ENCODE measurements around the gene VSTM2L. TPM values are rescaled to one million over a fixed set of nuclear protein-coding genes. Genes with fewer than 3 reads are reported as not detected.

The VSTM2L gene
- polyA plus RNA-seq, 1 of the 3 experiments (the other 2 are of a cell fraction), result 5.1 TPM

GRCh38 chr20:37936451-37936850 is 33.5 kb downstream of the VSTM2L start:
- 77% methylated on average over 8 of the region's 8 CpGs for WGBS (ENCODE audit: low lambda C conversion rate)
- H4K20me1 ChIP-seq (ENCODE audit: insufficient read depth), result no peaks in the 10 kb centered on the region
- POLR2A ChIA-PET, result no interaction called here

More at GRCh38 chr20:37936451-37936850, 33.5 kb downstream of the VSTM2L start:
- H3K27me3 ChIP-seq (ENCODE audit: insufficient read depth), result no peaks in the 10 kb centered on the region
- no peaks in the 10 kb centered on the region for H3F3A ChIP-seq (replicated peaks; ENCODE audit: insufficient read depth)
- H3K4me1 ChIP-seq (ENCODE audit: control insufficient read depth in 1 of 2, insufficient read depth in 2 of 2, low read depth in 1 of 2, low read length in 1 of 2), result peaks cover 0 to 9% of the 10 kb centered on the region in 2 experiments; a peak in 1 of 4 replicates
- no peaks in the 10 kb centered on the region for H3K9me2 ChIP-seq
- H3K36me3 ChIP-seq (replicated peaks in 1 of 2; ENCODE audit: control insufficient read depth in 1 of 2, insufficient read depth in 2 of 2, low read length in 1 of 2), result no peaks in the 10 kb centered on the region
- H3K79me2 ChIP-seq (ENCODE audit: insufficient read depth), result no peaks in the 10 kb centered on the region
- no peak overlapping the region for H3K4me2 ChIP-seq
- no peak overlapping the region for H3K9ac ChIP-seq
- no peak for DNase-seq
- no peak overlapping the region for H3K4me3 ChIP-seq (ENCODE audit: low read depth in 2 of 2, low read length in 1 of 2)
- CTCF ChIA-PET, result interaction anchor here (0.6 to 2.3 kb wide), 4 partner anchors 34 to 121 kb away, joined by 3 to 10 read pairs (median 4); partner anchors contain the start of gene VSTM2L
- H3K27ac ChIP-seq (ENCODE audit: low read depth in 2 of 2, low read length in 1 of 2), result no peak overlapping the region
- no peaks in the 10 kb centered on the region for H3K9me3 ChIP-seq
- TF ChIP-seq MXI1 (IDR thresholded peaks at IDR 0.05; ENCODE audit: low read depth, low read length) (no peak), JUND (IDR thresholded peaks at IDR 0.05) (no peak), SMC3 (IDR thresholded peaks at IDR 0.05; ENCODE audit: low read depth, low read length) (no peak), NRF1 (IDR thresholded peaks at IDR 0.05; ENCODE audit: low read depth, low read length) (no peak), TCF12 (IDR thresholded peaks at IDR 0.05) (no peak), GATA2 (CRISPR knock-in tag; IDR thresholded peaks at IDR 0.05) (no peak), CHD2 (IDR thresholded peaks at IDR 0.05; ENCODE audit: low read length, partially characterized antibody) (no peak), TAF1 (IDR thresholded peaks at IDR 0.05; ENCODE audit: borderline replicate concordance, low read depth, low read length) (no peak), SIN3A (IDR thresholded peaks at IDR 0.05; ENCODE audit: borderline replicate concordance, low read depth, low read length) (no peak), USF2 (IDR thresholded peaks at IDR 0.05; ENCODE audit: borderline replicate concordance, low read depth, low read length) (no peak)
- TF ChIP-seq, protein P1, sequence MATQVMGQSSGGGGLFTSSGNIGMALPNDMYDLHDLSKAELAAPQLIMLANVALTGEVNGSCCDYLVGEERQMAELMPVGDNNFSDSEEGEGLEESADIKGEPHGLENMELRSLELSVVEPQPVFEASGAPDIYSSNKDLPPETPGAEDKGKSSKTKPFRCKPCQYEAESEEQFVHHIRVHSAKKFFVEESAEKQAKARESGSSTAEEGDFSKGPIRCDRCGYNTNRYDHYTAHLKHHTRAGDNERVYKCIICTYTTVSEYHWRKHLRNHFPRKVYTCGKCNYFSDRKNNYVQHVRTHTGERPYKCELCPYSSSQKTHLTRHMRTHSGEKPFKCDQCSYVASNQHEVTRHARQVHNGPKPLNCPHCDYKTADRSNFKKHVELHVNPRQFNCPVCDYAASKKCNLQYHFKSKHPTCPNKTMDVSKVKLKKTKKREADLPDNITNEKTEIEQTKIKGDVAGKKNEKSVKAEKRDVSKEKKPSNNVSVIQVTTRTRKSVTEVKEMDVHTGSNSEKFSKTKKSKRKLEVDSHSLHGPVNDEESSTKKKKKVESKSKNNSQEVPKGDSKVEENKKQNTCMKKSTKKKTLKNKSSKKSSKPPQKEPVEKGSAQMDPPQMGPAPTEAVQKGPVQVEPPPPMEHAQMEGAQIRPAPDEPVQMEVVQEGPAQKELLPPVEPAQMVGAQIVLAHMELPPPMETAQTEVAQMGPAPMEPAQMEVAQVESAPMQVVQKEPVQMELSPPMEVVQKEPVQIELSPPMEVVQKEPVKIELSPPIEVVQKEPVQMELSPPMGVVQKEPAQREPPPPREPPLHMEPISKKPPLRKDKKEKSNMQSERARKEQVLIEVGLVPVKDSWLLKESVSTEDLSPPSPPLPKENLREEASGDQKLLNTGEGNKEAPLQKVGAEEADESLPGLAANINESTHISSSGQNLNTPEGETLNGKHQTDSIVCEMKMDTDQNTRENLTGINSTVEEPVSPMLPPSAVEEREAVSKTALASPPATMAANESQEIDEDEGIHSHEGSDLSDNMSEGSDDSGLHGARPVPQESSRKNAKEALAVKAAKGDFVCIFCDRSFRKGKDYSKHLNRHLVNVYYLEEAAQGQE (IDR thresholded peaks at IDR 0.05; ENCODE audit: low read depth, low read length), result no peak
- TF ChIP-seq, protein P2, sequence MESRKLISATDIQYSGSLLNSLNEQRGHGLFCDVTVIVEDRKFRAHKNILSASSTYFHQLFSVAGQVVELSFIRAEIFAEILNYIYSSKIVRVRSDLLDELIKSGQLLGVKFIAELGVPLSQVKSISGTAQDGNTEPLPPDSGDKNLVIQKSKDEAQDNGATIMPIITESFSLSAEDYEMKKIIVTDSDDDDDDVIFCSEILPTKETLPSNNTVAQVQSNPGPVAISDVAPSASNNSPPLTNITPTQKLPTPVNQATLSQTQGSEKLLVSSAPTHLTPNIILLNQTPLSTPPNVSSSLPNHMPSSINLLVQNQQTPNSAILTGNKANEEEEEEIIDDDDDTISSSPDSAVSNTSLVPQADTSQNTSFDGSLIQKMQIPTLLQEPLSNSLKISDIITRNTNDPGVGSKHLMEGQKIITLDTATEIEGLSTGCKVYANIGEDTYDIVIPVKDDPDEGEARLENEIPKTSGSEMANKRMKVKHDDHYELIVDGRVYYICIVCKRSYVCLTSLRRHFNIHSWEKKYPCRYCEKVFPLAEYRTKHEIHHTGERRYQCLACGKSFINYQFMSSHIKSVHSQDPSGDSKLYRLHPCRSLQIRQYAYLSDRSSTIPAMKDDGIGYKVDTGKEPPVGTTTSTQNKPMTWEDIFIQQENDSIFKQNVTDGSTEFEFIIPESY (IDR thresholded peaks at IDR 0.05; ENCODE audit: borderline replicate concordance, low read depth), result no peak
- H2AFZ ChIP-seq (ENCODE audit: low read depth), result no peak overlapping the region

Data from SK-N-SH (cell line).